NAMALWA (cell line): ENCODE data around the gene PSORS1C1.
A peak's percentile ranks its signal among the peaks of the same experiment; 100 is the strongest.

Source experiments
- DNase-seq: peaks from one replicate; pipeline ENCODE4 v3.0.0-alpha.2; 2015; ENCODE audit warnings: low spot score

PSORS1C1 gene

GRCh38 chr6:31126396-31127175 lies 12.0 kb downstream of the PSORS1C1 start:
- peak; percentile 36 for DNase-seq

- peak; percentile 74 for DNase-seq
Measured at GRCh38 chr6:31128093-31128676, 13.6 kb downstream of the PSORS1C1 start.

GRCh38 chr6:31129130-31129529 lies 14.5 kb downstream of the PSORS1C1 start:
- no peak for DNase-seq

- no peak for DNase-seq
Measured at GRCh38 chr6:31130751-31131150, 16.2 kb downstream of the PSORS1C1 start.

GRCh38 chr6:31131595-31131994 lies 17.0 kb downstream of the PSORS1C1 start:
- DNase-seq = no peak

- DNase-seq = no peak
Measured at GRCh38 chr6:31132806-31133205, 18.2 kb downstream of the PSORS1C1 start.

- DNase-seq = no peak
Measured at GRCh38 chr6:31135710-31136109, 21.1 kb downstream of the PSORS1C1 start.

- no peak for DNase-seq
Measured at GRCh38 chr6:31138982-31139381, 24.4 kb downstream of the PSORS1C1 start, which contains the start of gene PSORS1C2. Gene PSORS1C2, minus strand, starts transcription at chr6:31139066. Its CDS starts 40 bp downstream, at chr6:31139026.

- DNase-seq = no peak
Measured at GRCh38 chr6:31139599-31139998, 25.0 kb downstream of the PSORS1C1 start.

GRCh38 chr6:31140643-31141042 lies 26.0 kb downstream of the PSORS1C1 start:
- no peak for DNase-seq

- no peak for DNase-seq
Measured at GRCh38 chr6:31142361-31142761, 27.8 kb downstream of the PSORS1C1 start.

- no peak for DNase-seq
Measured at GRCh38 chr6:31143148-31143547, 28.5 kb downstream of the PSORS1C1 start.

GRCh38 chr6:31144296-31144969 lies 29.8 kb downstream of the PSORS1C1 start:
- DNase-seq = no peak

GRCh38 chr6:31144970-31145340 lies 30.4 kb downstream of the PSORS1C1 start:
- no peak for DNase-seq

GRCh38 chr6:31145386-31145785 lies 30.8 kb downstream of the PSORS1C1 start:
- no peak for DNase-seq

- DNase-seq = no peak
Measured at GRCh38 chr6:31149827-31150447, 35.3 kb downstream of the PSORS1C1 start.

GRCh38 chr6:31152781-31153180 lies 38.2 kb downstream of the PSORS1C1 start:
- DNase-seq = no peak

GRCh38 chr6:31154436-31154835 lies 39.8 kb downstream of the PSORS1C1 start:
- DNase-seq = no peak

- no peak for DNase-seq
Measured at GRCh38 chr6:31156641-31157040, 42.0 kb downstream of the PSORS1C1 start.

- DNase-seq = no peak
Measured at GRCh38 chr6:31157513-31158139, 43.0 kb downstream of the PSORS1C1 start, which contains the start of gene CCHCR1. Gene CCHCR1, minus strand, starts transcription at chr6:31157802. Its CDS starts 202 bp downstream, at chr6:31157600.

- DNase-seq = peak; percentile 99
Measured at GRCh38 chr6:31158140-31158862, 43.7 kb downstream of the PSORS1C1 start, which contains the start of gene TCF19. Gene TCF19, plus strand, starts transcription at chr6:31158589. Its CDS starts 881 bp downstream, at chr6:31159470.
